ENCODE results near the gene NUCKS1. TPM values are rescaled to one million over a fixed set of nuclear protein-coding genes. Genes with fewer than 3 reads are reported as not detected.

Gene NUCKS1
- total and polyA plus RNA-seq, 10 of the 15 experiments (the other 5 are each of a cell fraction or from before 2014, with no cell fraction given) = 40.5 to 135 (median 55.5) TPM

GRCh38 chr1:205700865-205701401, 49.0 kb downstream of the NUCKS1 start (continued):
- TF ChIP-seq IRF3 (IDR thresholded peaks at IDR 0.05) = no peak
- no peak for TF ChIP-seq IRF5 (IDR thresholded peaks at IDR 0.05; ENCODE audit: borderline replicate concordance)
- no peak for TF ChIP-seq NFYA (IDR thresholded peaks at IDR 0.05; ENCODE audit: borderline replicate concordance, low read depth, low read length)

GRCh38 chr1:205699416-205699815, 50.6 kb downstream of the NUCKS1 start:
- POLR2A ChIA-PET = interaction anchor here (0.7 kb wide), 1 partner anchor 110 kb away, joined by 3 read pairs; no protein-coding TSS in a partner anchor
- Histone ChIP-seq H3K4me2 (ENCODE audit: control insufficient read depth, insufficient read depth) (no peak overlapping the region), H3K36me3 (ENCODE audit: control insufficient read depth in 2 of 2, insufficient read depth in 2 of 2, low read length in 1 of 2) (no peaks in the 10 kb centered on the region), H3K9me3 (replicated peaks; ENCODE audit: control insufficient read depth, insufficient read depth, low read length) (no peaks in the 10 kb centered on the region), H3K27ac (ENCODE audit: control insufficient read depth, insufficient read depth) (no peak overlapping the region), H3K4me1 (ENCODE audit: control insufficient read depth, insufficient read depth, low read length) (no peaks in the 10 kb centered on the region), H3K79me2 (ENCODE audit: control insufficient read depth, insufficient read depth, low read length) (no peaks in the 10 kb centered on the region), H3K27me3 (replicated peaks in 1 of 2; ENCODE audit: control insufficient read depth in 2 of 2, insufficient read depth in 2 of 2, low read length in 1 of 2) (no peaks in the 10 kb centered on the region), H4K20me1 (ENCODE audit: control insufficient read depth, insufficient read depth) (no peaks in the 10 kb centered on the region), H3K4me3 (no peak overlapping the region), H2AFZ (ENCODE audit: control insufficient read depth, low read depth, low read length) (no peak overlapping the region), H3K9ac (ENCODE audit: control insufficient read depth, insufficient read depth, low read length) (no peak overlapping the region)
- in situ Hi-C loops (cut with MboI) (no loop called here), intact Hi-C loops (cut with micrococcal nuclease; ENCODE audit: unreplicated experiment) (no loop called here)
- DNase-seq (ENCODE audit: low read depth, low spot score) = no peak
- RAD21 ChIA-PET (ENCODE audit: unreplicated experiment) = no interaction called here
- SMC1A ChIA-PET (ENCODE audit: uncharacterized antibody, unreplicated experiment) = interaction anchor here (1.3 to 19.5 kb wide), 3 partner anchors 10 to 33 kb away, joined by 4 to 1008 read pairs (median 34); no protein-coding TSS in a partner anchor
- WGBS (ENCODE audit: insufficient coverage, insufficient replicate concordance, low lambda C conversion rate, missing lambda C conversion rate) = 94% methylated on average over 4 of the region's 4 CpGs
- FAIRE-seq = no peak
- CTCF ChIA-PET = interaction anchor here (1.1 to 16.5 kb wide), 4 partner anchors 12 to 41 kb away, joined by 3 to 1339 read pairs (median 14); partner anchors contain the start of gene SLC45A3
- no peak for ATAC-seq
- no TSS peak for BruUV-seq (replicated peaks)
- TF ChIP-seq POLR2AphosphoS5 (IDR thresholded peaks at IDR 0.05; ENCODE audit: low read length) (no peak), E4F1 (IDR thresholded peaks at IDR 0.05; ENCODE audit: borderline replicate concordance, partially characterized antibody) (no peak), IRF5 (IDR thresholded peaks at IDR 0.05; ENCODE audit: borderline replicate concordance) (no peak), GATAD2B (conservative IDR thresholded peaks at IDR 0.05; ENCODE audit: low read depth) (no peak), ZZZ3 (IDR thresholded peaks at IDR 0.05; ENCODE audit: control insufficient read depth, insufficient read length, low read depth) (no peak), IKZF2 (IDR thresholded peaks at IDR 0.05) (no peak), BCL11A (IDR thresholded peaks at IDR 0.05; ENCODE audit: low read depth, low read length) (no peak), POLR2A (IDR thresholded peaks at IDR 0.05; ENCODE audit: low read depth, low read length) (no peak), RFX5 (IDR thresholded peaks at IDR 0.05; ENCODE audit: low read depth, low read length) (no peak), LARP7 (IDR thresholded peaks at IDR 0.05) (no peak), SMAD1 (IDR thresholded peaks at IDR 0.05; ENCODE audit: low read depth, partially characterized antibody) (no peak), MTA3 (IDR thresholded peaks at IDR 0.05; ENCODE audit: borderline replicate concordance, low read length) (no peak), NFXL1 (IDR thresholded peaks at IDR 0.05; ENCODE audit: borderline replicate concordance) (no peak), SP1 (IDR thresholded peaks at IDR 0.05; ENCODE audit: low read depth, low read length) (no peak)

Measured in GM12878 (cell line).